GM21723 (cell line): Measurements from ENCODE around the gene COL6A2.

Experiments
- ATAC-seq: cut with Tn5 transposase; IDR thresholded peaks from one replicate; pipeline ENCODE4 v1.9.1; 2021; ENCODE audit warnings: mild to moderate bottlenecking, moderate library complexity; ENCODE audit not compliant: unreplicated experiment

The COL6A2 gene

DNA sequence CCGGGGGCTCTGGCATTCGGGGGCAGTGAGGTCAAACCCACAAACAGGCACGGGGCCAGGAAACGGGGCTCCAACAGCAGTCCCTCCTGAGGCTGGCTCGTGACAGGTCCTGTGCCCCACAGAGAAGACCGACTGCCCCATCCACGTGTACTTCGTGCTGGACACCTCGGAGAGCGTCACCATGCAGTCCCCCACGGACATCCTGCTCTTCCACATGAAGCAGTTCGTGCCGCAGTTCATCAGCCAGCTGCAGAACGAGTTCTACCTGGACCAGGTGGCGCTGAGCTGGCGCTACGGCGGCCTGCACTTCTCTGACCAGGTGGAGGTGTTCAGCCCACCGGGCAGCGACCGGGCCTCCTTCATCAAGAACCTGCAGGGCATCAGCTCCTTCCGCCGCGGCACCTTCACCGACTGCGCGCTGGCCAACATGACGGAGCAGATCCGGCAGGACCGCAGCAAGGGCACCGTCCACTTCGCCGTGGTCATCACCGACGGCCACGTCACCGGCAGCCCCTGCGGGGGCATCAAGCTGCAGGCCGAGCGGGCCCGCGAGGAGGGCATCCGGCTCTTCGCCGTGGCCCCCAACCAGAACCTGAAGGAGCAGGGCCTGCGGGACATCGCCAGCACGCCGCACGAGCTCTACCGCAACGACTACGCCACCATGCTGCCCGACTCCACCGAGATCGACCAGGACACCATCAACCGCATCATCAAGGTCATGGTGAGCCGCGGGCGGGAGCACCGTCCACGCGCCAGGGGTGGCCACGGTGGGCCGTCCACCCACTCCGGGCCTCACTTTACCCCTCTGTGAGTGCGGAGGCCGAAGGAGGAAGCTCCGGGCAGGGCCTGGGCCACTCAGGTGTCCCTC lies 14.2 kb downstream of the COL6A2 start:
- ATAC-seq, result no peak

DNA sequence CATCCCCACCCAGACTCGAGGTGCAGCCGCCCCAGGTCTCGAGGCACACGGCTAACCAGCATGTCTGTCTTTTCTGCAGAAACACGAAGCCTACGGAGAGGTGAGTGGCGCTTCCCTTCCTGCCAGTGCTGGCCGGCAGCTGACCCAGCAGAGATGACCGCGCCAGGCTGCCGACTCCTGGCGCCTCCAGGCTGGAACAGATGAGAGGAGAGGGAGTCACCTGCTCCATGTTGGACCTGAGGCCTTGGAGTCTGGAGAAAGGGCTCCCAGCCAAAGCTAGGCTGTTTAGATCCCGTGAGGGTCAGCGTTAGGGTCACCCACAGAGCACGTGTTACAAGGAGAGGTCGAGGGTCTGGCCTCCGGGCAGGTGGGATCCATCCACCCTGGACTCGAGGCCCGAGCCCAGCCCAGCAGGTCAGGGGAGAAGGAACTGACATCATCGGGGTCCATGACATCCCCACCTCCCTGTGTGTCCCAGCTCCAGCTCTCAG lies 14.9 kb downstream of the COL6A2 start:
- no peak for ATAC-seq

DNA sequence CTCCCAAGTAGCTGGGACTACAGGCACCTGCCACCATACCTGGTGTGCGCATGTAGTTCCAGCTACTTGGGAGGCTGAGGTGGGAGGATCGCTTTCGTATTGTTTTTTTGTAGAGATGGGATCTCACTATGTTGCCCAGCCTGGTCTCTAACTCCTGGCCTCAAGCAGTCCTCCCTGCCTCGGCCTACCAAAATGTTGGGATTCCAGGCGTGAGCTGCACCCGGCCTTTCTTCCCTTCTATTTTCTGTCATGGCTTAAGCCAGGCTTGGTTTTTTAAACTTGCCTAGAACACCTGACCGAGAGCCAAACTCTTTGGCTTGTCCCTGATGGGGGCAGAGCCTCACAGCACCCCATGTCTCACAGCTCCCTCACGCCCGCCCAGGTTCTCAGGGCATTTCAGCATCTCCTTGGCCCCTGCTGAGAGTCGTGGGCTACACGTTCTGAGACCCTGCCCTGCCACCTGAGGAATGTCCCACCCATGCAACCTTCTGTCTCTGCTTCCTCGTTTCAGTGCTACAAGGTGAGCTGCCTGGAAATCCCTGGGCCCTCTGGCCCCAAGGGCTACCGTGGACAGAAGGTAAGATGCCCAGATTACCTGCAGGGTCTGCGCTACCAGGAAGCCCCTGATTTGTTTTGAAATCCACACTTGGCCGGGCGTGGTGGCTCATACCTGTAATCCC lies 15.7 kb downstream of the COL6A2 start:
- ATAC-seq, result no peak

DNA sequence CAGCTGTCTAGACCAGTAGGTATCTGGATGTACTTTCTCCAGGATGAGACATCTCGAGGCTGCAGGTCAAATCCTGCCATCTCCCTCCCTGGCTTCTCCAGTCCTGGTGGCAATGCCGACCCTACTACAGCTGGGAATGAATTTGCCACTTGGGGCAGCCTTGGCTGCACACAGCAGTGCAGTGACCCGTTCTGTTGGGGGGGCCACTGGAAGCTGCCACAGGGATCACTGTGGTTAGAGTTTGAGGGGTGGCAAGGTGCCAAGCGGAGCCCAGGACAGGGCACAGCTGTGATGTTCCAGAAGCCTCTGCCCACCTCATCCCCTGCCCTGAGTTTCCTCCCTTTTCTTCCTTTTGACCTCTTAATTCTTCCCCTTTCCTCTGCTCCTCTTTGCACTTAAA lies 17.1 kb downstream of the COL6A2 start:
- ATAC-seq, result no peak

DNA sequence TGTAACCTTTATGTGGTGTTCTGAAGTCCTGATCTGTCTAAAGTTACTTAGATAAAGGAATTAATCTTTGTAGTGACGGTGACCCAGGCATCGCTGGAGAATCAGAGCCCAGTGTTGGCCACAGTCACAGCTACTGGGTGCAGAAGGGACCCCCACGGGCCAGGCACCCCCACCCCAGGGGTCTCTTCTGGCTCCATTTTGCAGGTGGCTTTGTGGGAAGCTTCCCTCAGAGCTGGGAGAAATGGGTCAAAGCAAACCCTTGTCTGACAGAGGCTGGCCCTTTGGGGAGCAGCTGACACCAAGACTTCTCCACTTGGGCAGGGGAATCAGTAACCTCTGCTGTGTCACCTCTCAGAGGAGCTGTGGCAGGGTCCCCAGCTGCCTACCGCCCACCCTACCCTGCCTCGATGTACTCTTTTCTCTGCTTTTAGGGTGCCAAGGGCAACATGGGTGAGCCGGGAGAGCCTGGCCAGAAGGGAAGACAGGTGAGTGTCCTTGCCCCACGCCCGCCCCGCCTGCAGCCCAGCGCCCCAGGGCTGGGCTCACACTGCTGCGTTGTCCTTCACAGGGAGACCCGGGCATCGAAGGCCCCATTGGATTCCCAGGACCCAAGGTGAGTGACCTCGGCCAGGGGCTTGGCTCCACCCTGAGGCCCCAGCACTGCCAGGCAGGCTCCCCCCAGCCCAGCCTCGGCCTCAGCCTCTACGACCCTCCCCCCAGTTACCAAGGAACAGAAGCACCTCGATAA lies 17.7 kb downstream of the COL6A2 start:
- no peak for ATAC-seq

DNA sequence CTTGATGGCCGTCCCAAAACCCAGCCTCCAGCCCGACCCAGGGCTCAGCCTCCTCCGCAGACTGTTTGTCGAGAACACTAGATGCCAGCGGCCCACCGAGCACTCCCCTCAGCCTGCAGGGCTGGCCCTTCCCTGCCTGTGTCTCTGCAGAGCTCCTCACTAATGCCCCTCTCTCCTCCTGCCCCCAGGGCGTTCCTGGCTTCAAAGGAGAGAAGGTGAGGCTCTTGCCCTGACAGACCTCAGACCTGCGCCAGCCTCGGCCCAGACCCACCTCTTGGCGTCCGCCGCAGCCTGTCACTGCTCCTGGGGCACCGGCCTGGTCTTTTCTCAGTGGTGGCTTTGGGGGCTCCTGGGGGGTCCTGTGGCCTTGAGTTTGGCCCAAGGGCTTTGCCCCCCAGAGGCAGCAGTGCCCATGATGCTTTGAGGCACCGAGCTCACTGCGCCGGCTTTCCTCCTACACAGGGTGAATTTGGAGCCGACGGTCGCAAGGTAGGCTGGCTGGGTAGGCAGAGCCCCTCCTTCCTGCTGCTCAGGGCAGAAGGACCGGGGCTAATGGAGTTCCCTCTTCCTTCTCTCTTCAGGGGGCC lies 18.4 kb downstream of the COL6A2 start:
- no peak for ATAC-seq

DNA sequence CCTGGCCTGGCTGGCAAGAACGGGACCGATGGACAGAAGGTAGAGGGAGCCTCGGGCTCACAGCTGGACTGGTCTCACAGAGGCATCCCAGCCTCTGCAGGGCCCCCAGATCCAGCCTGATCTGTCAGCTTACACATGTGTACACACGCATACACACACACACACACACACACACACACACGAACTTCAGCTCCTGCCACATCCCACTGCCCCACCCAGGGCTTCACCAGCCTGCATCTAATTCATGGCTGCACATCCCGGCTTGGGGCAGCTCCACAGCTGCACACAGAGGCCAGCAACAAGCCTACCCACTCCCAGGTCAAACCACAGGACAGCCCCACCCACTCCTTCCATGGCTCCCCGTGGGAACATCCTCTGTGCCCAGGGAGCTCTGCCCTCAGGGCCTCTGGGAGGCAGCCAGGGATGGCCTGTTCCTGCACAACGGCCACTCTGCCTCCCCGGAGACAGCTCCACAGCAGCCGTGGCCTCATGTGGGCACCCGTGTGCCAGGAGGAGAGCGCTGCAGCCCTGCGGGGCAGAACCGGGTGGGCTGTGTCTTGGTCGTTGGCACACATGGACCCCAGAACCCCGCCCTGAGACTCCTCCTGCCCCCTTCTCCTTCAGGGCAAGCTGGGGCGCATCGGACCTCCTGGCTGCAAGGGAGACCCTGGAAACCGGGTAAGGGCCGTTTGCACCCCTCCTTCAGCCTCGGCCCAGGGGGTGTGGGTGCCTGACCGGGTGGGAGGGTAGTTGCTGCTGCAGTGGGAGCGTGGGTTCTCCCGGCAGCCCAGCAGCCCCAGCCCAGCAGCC lies 19.1 kb downstream of the COL6A2 start:
- ATAC-seq, result no peak

DNA sequence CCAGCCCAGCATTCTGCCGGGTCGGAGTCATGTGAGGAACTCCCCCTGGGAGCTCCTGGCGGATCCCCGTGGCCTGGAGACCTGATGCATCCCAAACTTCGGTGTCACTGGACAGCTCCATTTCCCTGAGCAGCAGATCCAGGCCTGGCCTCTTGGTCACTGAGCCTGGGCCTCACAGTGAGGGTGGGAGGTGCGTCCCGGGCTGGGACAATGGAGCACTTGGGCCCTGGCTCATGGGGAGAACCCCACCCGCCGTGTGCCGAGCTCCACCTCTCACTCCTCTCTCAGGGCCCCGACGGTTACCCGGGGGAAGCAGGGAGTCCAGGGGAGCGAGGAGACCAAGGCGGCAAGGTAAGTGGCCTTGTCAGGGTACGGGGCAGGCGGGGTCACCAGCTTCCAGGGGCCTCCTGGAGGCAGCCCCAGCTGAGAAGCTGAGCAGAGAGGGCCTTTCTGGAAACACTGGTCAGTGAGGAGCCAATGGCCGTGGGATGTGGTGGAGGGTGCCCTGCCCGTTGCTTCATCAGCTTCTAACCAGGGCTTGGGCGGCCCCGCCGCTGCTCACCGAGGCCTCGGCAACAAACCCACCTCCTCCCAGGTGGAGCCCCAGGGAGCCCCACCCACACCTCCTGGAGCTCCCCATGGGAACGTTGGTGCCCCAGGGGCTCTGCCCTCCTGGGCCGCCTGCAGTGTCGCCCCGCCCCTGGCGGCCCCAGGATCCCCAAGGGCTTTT lies 19.8 kb downstream of the COL6A2 start:
- ATAC-seq, result no peak

DNA sequence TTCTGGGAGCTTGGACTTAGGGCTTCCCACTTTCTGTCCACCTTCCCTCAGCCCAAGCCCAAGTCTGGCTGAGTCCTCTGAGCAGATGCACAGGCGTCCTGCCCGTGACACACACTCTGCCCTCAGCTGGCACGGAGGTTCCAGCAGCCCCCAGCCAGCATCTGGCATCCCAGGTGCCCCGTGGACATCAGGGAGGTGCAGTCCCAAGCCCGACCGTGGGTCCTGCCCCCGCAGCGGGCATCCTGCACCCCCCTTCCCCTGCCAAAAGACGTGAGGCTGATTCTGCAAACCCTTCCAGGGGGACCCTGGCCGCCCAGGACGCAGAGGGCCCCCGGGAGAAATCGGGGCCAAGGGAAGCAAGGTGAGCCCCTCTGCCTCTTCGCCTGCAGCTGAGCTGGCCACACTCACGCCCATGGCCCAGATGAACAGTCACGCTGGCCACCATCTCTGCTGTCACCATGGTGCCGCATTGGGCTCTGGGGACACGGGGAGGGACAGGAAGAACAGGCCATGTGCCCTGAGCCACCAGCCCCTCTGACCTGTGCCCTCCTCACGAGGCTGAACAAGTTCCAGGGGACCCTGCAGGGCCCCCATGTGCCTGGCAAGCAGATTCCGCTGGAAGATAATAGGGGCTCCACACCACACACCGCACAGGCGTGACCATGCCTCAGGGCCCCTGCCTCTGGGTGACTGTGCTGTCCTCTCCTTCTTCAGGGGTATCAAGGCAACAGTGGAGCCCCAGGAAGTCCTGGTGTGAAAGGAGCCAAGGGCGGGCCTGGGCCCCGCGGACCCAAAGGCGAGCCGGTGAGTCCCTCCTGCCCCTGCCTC lies 20.6 kb downstream of the COL6A2 start:
- no peak for ATAC-seq

DNA sequence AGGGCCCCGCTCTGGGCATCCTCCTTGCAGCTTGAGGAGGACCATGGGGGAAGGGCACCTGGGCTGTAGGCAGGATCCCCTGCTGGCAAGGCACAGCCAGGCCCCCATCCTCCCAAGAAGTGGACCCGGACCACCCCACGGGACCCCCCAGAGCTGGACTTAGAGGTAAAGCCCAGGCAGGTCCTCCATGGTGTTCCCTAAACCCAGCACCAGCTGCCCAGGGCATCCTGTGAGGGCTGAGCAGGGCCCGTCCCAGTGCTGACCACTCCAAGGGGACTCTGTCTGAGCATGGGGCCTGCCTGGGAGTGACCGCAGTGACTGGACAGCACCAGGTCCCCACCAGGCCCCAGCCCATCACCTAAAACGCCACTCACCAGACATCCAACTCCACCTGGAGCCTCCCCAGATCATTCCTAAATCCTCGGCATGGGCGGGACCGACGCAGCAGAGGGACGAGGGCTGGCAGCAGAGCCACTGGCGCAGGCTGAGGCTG lies 21.3 kb downstream of the COL6A2 start:
- ATAC-seq, result no peak

DNA sequence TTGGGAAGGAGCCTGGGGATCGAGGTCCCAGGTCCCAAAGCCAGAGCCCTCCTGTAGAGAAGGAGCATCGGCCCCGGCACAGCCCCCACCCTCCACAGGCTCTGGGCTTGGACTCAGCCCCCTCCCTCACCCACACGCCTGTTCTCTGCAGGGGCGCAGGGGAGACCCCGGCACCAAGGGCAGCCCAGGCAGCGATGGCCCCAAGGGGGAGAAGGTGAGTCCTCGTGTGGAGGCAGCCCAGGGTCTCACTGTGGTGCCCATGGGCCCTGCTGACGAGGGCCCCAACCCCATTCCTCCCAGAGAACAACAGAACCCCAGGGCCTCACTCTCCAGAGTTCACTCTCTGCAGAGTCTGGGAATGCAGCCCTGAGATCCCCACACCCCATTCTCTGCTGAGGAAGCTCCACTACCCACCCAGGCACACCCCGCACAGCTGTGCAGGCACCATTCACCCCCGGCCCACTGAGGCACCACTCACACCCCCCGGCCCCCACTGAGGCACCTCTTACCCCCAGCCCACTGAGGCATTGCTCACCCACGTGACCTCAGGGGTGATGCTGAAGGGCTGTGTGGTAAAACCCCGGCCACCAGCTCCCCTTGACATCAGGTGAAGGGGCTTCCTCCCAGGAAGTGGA lies 21.8 kb downstream of the COL6A2 start:
- ATAC-seq, result no peak

DNA sequence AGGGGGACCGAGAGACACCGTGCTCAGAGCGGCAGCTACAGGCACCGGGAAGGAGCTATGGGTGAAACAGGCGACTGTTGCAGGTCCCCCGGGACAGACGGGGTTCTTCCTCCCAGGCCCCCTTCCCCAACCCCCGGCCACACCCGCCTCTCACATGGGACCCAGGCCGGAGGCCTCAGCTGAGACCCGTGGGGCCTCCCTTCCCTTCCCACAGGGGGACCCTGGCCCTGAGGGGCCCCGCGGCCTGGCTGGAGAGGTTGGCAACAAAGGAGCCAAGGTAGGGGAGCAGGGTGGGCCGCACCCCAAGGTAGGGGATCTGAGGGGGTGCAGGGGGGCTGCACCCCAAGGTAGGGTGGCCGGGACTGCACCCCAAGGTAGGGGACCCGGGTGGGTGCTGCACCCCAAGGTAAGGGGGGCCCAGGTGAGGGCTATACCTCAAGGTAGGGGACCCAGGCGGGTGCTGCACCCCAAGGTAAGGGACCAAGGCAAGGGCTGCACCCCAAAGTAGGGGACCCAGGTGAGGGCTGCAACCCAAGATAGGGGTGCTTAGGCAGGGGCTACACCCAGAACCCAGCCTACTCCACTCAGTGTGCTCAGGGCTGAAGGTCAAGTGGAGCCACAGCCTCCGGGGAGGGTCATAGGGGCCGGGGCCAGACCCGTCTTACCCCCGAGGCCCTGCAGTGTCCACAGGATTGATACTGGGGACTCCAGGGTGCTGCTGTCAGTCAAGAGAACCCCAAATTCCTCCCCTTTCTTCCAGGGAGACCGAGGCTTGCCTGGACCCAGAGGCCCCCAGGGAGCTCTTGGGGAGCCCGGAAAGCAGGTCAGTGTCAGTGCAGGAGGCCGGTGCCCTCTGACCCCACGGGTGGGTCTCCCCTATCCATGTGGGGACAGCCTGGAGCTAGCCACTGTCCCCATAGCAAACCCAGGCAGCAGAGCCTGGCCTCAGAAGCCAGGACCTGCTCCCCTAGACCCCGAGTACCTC lies 22.7 kb downstream of the COL6A2 start:
- no peak for ATAC-seq

DNA sequence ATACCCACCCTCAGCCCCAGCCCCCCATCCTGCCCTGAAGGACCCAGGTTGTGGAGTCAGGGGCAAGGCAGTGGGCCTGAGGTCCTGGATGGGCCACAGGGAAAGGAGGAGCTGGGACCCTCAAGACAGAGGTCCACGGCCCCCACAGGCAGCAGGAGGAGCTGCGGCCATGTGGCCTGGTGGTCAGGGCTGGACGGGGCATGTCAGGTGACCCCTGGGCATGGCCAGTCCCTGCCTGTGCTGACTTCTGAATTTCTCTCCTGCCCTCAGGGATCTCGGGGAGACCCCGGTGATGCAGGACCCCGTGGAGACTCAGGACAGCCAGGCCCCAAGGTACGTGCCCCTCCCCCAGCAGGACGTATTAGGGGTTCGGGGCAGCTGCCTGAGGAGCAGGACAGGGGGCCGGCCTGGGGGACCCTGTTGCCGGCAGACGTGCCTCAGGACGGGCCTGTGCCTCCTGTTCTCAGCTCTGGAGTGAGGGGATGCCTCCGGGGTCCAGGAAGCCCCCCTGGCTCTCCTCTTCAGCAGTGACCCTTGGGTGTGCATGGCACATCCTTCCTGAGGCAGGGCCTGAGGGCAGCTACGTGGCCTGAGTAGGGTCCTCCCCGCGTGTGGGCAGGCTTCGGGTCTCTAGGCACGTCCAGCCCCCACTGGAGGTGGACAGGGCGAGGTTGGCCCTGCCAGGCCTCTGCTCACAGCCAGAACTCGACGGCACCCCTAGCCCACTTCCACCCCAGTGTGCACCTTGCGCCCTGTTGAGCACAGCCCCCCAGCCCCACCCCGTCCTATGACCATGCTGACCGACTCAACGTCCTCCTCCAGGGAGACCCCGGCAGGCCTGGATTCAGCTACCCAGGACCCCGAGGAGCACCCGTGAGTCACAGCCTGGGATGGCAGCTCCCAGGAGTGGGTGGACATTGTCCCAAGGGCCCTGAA lies 23.6 kb downstream of the COL6A2 start:
- no peak for ATAC-seq

DNA sequence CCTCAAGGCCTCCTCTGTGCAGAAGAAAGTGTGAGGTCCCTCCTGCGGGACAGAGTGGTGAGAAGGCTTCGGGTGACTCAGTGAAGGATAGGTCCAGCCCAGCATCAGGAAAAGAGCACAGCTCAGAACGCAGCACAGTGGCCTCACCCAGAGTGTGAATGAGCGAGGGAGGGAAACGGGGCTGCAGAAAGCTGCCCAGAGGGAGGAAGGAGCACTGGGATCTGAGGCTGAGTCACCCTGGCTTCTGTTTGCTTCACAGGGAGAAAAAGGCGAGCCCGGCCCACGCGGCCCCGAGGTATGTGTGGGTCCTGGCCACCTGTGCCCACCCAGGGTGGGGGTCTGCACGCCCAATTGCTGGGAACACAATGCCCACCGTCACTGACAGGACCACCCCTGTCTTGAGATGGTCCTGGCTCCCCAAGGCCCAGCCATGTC lies 24.3 kb downstream of the COL6A2 start:
- ATAC-seq, result no peak

DNA sequence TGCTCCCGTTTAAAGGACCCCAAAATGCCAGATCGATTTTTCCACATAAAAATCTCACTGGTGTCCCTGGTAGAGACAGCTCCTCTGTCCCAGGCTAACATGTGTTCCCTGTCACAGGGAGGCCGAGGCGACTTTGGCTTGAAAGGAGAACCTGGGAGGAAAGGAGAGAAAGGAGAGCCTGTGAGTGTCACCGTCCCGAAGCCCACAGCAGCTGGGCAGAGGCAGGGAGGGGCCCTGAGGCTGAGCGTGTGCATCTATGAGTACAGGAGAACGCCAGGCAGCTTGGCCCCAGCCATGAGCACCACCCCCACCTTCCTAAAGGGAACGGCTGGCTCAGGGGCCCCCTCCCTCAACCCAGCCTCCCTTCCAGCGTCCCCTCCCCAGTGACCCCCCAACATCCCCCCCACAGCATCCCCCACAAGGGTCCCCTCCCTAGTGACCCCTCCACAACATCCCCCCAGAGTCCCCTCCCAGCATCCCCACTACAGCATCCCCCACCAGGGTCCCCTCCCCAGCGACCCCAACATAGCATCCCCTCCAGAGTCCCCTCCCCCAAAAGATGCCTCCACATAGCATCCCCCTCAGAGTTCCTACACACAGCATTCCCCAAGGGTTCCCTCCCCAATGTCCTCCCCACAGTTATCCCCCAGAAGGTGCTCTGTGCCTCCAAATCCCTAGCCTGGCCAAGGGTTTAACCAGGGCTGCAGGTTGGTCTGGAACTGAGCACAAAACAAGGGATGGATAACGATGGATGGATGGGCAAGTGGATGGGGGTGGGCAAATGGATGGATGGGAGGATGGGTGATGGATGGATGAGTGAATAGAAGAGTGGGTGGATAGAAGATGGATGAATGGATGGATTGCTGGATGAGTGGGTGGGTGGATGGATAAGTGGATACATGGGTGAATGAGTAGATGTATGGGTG lies 25.1 kb downstream of the COL6A2 start:
- ATAC-seq, result no peak
